H9 (cell line): Measurements from ENCODE around the gene GNAS. TPM values are rescaled to one million over a fixed set of nuclear protein-coding genes. Genes with fewer than 3 reads are reported as not detected.
A peak's percentile ranks its signal among the peaks of the same experiment; 100 is the strongest.

Source experiments
- DNase-seq: peaks from one replicate; pipeline ENCODE4 v3.0.0-alpha.2; 2017
- H2AFZ ChIP-seq: one replicate; pipeline ENCODE4 v1.6.1; 2013; ENCODE audit warnings: mild to moderate bottlenecking, low read length, control low read depth, moderate library complexity
- H2AK5ac ChIP-seq: 2 replicates; pipeline ENCODE4 v1.6.1; 2013; ENCODE audit warnings: low read length, control low read depth, mixed read lengths; ENCODE audit not compliant: insufficient read length
- H2BK120ac ChIP-seq: one replicate; pipeline ENCODE4 v1.6.1; 2013; ENCODE audit warnings: low read depth, mild to moderate bottlenecking, low read length, control low read depth, inconsistent platforms; ENCODE audit not compliant: poor library complexity, severe bottlenecking
- H2BK12ac ChIP-seq: 2 replicates; pipeline ENCODE4 v1.6.1; 2013; ENCODE audit warnings: low read length, control low read depth, mixed read lengths, low read depth; ENCODE audit not compliant: insufficient read length
- H2BK15ac ChIP-seq: 2 replicates; pipeline ENCODE4 v1.6.1; 2013; ENCODE audit warnings: low read depth, low read length, control low read depth
- H2BK20ac ChIP-seq: one replicate; pipeline ENCODE4 v1.6.1; 2013; ENCODE audit warnings: low read depth, mild to moderate bottlenecking, low read length, control low read depth, inconsistent platforms; ENCODE audit not compliant: poor library complexity, severe bottlenecking
- H2BK5ac ChIP-seq: 2 replicates; pipeline ENCODE4 v1.6.1; 2013; ENCODE audit warnings: low read length, control low read depth, mixed read lengths; ENCODE audit not compliant: insufficient read length
- H3K14ac ChIP-seq: 2 replicates; pipeline ENCODE4 v1.6.1; 2013; ENCODE audit warnings: low read length, control low read depth; ENCODE audit not compliant: insufficient read depth
- H3K18ac ChIP-seq: 2 replicates; pipeline ENCODE4 v1.6.1; 2013; ENCODE audit warnings: low read depth, mild to moderate bottlenecking, mixed read lengths, low read length, control low read depth; ENCODE audit not compliant: insufficient read length
- H3K23ac ChIP-seq: 2 replicates; pipeline ENCODE4 v1.6.1; 2013; ENCODE audit warnings: low read length, control low read depth, mixed read lengths, low read depth; ENCODE audit not compliant: insufficient read length
- H3K23me2 ChIP-seq: 2 replicates; pipeline ENCODE4 v1.6.1; 2013; ENCODE audit warnings: low read depth, mild to moderate bottlenecking, mixed read lengths, low read length, control low read depth; ENCODE audit not compliant: insufficient read length, poor library complexity, severe bottlenecking
- H3K27ac ChIP-seq: 2 replicates; pipeline ENCODE4 v1.5.1; 2013; ENCODE audit warnings: low read length, control low read depth, mixed read lengths, low read depth; ENCODE audit not compliant: insufficient read length
- H3K27me3 ChIP-seq: 2 replicates; pipeline ENCODE4 v1.6.1; 2013; ENCODE audit warnings: low read length, control low read depth, inconsistent platforms; ENCODE audit not compliant: insufficient read depth
- H3K4ac ChIP-seq: 2 replicates; pipeline ENCODE4 v1.6.1; 2013; ENCODE audit warnings: low read depth, mild to moderate bottlenecking, control low read depth, inconsistent platforms, low read length, moderate library complexity
- H3K4me1 ChIP-seq: 2 replicates; pipeline ENCODE4 v1.6.1; 2013; ENCODE audit warnings: low read length, control low read depth, inconsistent platforms; ENCODE audit not compliant: insufficient read depth
- H3K4me2 ChIP-seq: 2 replicates; pipeline ENCODE4 v1.6.1; 2013; ENCODE audit warnings: low read length, control low read depth, mixed read lengths; ENCODE audit not compliant: insufficient read length, insufficient read depth
- H3K56ac ChIP-seq: 2 replicates; pipeline ENCODE4 v1.6.1; 2013; ENCODE audit warnings: low read depth, mild to moderate bottlenecking, mixed read lengths, low read length, control low read depth; ENCODE audit not compliant: insufficient read length
- H3K79me1 ChIP-seq: 2 replicates; pipeline ENCODE4 v1.6.1; 2013; ENCODE audit warnings: low read depth, mild to moderate bottlenecking, moderate library complexity, low read length, control low read depth, inconsistent platforms; ENCODE audit not compliant: insufficient read depth, poor library complexity, severe bottlenecking
- H3K79me2 ChIP-seq: 2 replicates; pipeline ENCODE4 v1.6.1; 2013; ENCODE audit warnings: low read length, control low read depth, inconsistent platforms; ENCODE audit not compliant: insufficient read depth
- H3K9ac ChIP-seq: 2 replicates; pipeline ENCODE4 v1.6.1; 2013; ENCODE audit warnings: low read length, control low read depth, mixed read lengths; ENCODE audit not compliant: insufficient read length; ENCODE audit errors: extremely low read depth
- H3K9me3 ChIP-seq: one replicate; pipeline ENCODE4 v1.6.1; 2013; ENCODE audit warnings: low read depth, low read length, inconsistent platforms; ENCODE audit not compliant: control insufficient read depth
- H3T11ph ChIP-seq: one replicate; pipeline ENCODE4 v1.6.1; 2013; ENCODE audit warnings: mild to moderate bottlenecking, low read length, control low read depth, inconsistent platforms
- H4K20me1 ChIP-seq: one replicate; pipeline ENCODE4 v1.6.1; 2013; ENCODE audit not compliant: control insufficient read depth, insufficient read length, insufficient read depth
- H4K5ac ChIP-seq: 2 replicates; pipeline ENCODE4 v1.6.1; 2013; ENCODE audit warnings: low read depth, mild to moderate bottlenecking, mixed read lengths, low read length, control low read depth; ENCODE audit not compliant: insufficient read length
- H4K8ac ChIP-seq: replicated peaks from 2 replicates; pipeline ENCODE4 v1.6.1; 2013; ENCODE audit warnings: low read length, control low read depth, mixed read lengths, low read depth; ENCODE audit not compliant: insufficient read length
- H4K91ac ChIP-seq: 2 replicates; pipeline ENCODE4 v1.6.1; 2013; ENCODE audit warnings: low read depth, mild to moderate bottlenecking, moderate library complexity, mixed read lengths, low read length, control low read depth; ENCODE audit not compliant: insufficient read length
- H3K27ac Mint-ChIP-seq, 3 experiments: 2 replicates in 2 of 3; 3 replicates in 1 of 3; pipeline ENCODE4 v1.8.0; 2020 to 2021; ENCODE audit warnings: mixed read lengths in 3 of 3, mild to moderate bottlenecking in 1 of 3, moderate library complexity in 1 of 3
- H3K27me3 Mint-ChIP-seq: 2 replicates; pipeline ENCODE4 v1.8.0; 2021; ENCODE audit warnings: low read depth, mild to moderate bottlenecking, moderate library complexity, mixed read lengths
- H3K36me3 Mint-ChIP-seq, 3 experiments: 2 replicates in 2 of 3; 3 replicates in 1 of 3; pipeline ENCODE4 v1.8.0; 2020 to 2021; ENCODE audit warnings: low read depth in 3 of 3, mixed read lengths in 3 of 3; ENCODE audit not compliant: insufficient read depth in 1 of 3
- H3K4me1 Mint-ChIP-seq, 2 experiments: 2 replicates each; pipeline ENCODE4 v1.8.0; 2020; ENCODE audit warnings: mixed read lengths in 2 of 2
- H3K4me3 Mint-ChIP-seq, 2 experiments: 2 replicates in 1 of 2; 3 replicates in 1 of 2; pipeline ENCODE4 v1.8.0; 2020 to 2021; ENCODE audit warnings: mild to moderate bottlenecking in 2 of 2, mixed read lengths in 2 of 2, moderate library complexity in 1 of 2
- H3K9me3 Mint-ChIP-seq, 2 experiments: 2 replicates in 1 of 2; 3 replicates in 1 of 2; pipeline ENCODE4 v1.8.0; 2020; ENCODE audit warnings: mild to moderate bottlenecking in 2 of 2, mixed read lengths in 2 of 2, moderate library complexity in 1 of 2
- CTCF ChIP-seq: fragments of 200-600 bp; sonication (generic); conservative IDR thresholded peaks from 3 replicates; pipeline ENCODE4 v1.8.0; 2021; ENCODE audit warnings: antibody characterized with exemption, mild to moderate bottlenecking
- WGBS: extraction: QIAGEN DNeasy Blood & Tissue Kit; methylation state at CpG from one replicate; pipeline ENCODE4 v1.1.7; 2013; ENCODE audit warnings: missing lambda C conversion rate, low lambda C conversion rate, mixed read lengths; ENCODE audit not compliant: insufficient read length; ENCODE audit errors: extremely low coverage; 5-methylcytosine and 5-hydroxymethylcytosine counted together
- total RNA-seq: library from RNA; stranded (reverse); gene quantifications from 2 replicates; pipeline ENCODE4 v1.2.1, GENCODE V29; 2021

The GNAS gene
- total RNA-seq, 1 experiment from 2014 or later, result 920 TPM

GRCh38 chr20:58894652-58895447 is 42.3 kb downstream of the GNAS start:
- H3K27ac ChIP-seq, result peak overlapping the region; percentile 13
- H3K4me2 ChIP-seq, result peak overlapping the region; percentile 54
- peaks cover 63 to 74% of the 10 kb centered on the region in 2 experiments for H3K4me1 Mint-ChIP-seq
- no peaks in the 10 kb centered on the region; a peak in 3 of 5 replicates for H3K9me3 Mint-ChIP-seq
- no peak overlapping the region for H2BK12ac ChIP-seq
- TF ChIP-seq CTCF, result no peak
- no peak overlapping the region for H4K8ac ChIP-seq
- H3K9me3 ChIP-seq, result no peaks in the 10 kb centered on the region
- H4K20me1 ChIP-seq, result peaks cover 2% of the 10 kb centered on the region
- no peak overlapping the region for H3K18ac ChIP-seq
- H4K5ac ChIP-seq, result no peak overlapping the region
- H2BK15ac ChIP-seq, result no peak overlapping the region
- no peaks in the 10 kb centered on the region for H3K79me1 ChIP-seq
- H2AFZ ChIP-seq, result no peak overlapping the region
- peaks cover 8 to 40% (median 27%) of the 10 kb centered on the region in 3 experiments; a peak in 6 of 7 replicates for H3K36me3 Mint-ChIP-seq
- DNase-seq, result no peak
- H3K27me3 ChIP-seq, result no peaks in the 10 kb centered on the region
- peaks cover 14% of the 10 kb centered on the region for H3K4me1 ChIP-seq
- no CpG with 5 or more reads among the region's 5 CpGs for WGBS
- H2BK5ac ChIP-seq, result no peak overlapping the region
- H3K23ac ChIP-seq, result no peak overlapping the region
- peak overlapping the region; percentile 67 to 96 for H3K4me3 Mint-ChIP-seq
- H2AK5ac ChIP-seq, result no peak overlapping the region
- no peak overlapping the region for H3K56ac ChIP-seq
- H4K91ac ChIP-seq, result no peak overlapping the region
- peak overlapping the region; percentile 21 for H3K9ac ChIP-seq
- no peak overlapping the region for H2BK120ac ChIP-seq
- no peak overlapping the region for H3K4ac ChIP-seq
- no peaks in the 10 kb centered on the region for H3K23me2 ChIP-seq
- no peak overlapping the region for H2BK20ac ChIP-seq
- H3K14ac ChIP-seq, result no peak overlapping the region
- peak overlapping the region; percentile 24 to 98 (median 93); a peak in 6 of 7 replicates for H3K27ac Mint-ChIP-seq
- no peak overlapping the region for H3T11ph ChIP-seq
- no peaks in the 10 kb centered on the region for H3K27me3 Mint-ChIP-seq
- H3K79me2 ChIP-seq, result peaks cover 37% of the 10 kb centered on the region; the same call in 1 of the 2 replicates
